T-helper 17 cell (primary cell): ENCODE results near the gene CXCL5. TPM values are rescaled to one million over a fixed set of nuclear protein-coding genes. Genes with fewer than 3 reads are reported as not detected.

Experiments
- ATAC-seq: fragments of 150-1000 bp; cut with Tn5 transposase; 2 replicates; pipeline ENCODE4 v1.10.0; 2021; ENCODE audit warnings: mild to moderate bottlenecking, moderate library complexity
- DNase-seq, 3 donors: peaks; one replicate each; pipeline versions ENCODE4 v3.0.0 to v3.0.0-alpha.2; 2020 to 2021
- H3K9me3 ChIP-seq: one replicate; pipeline ENCODE4 v1.7.0; 2013; ENCODE audit warnings: low read length, mild to moderate bottlenecking; ENCODE audit not compliant: control insufficient read depth, poor library complexity, severe bottlenecking
- H3K27ac Mint-ChIP-seq: one replicate; pipeline ENCODE4 v1.8.0; 2022; ENCODE audit warnings: mild to moderate bottlenecking, moderate library complexity, mixed read lengths
- H3K27me3 Mint-ChIP-seq: one replicate; pipeline ENCODE4 v1.8.0; 2022; ENCODE audit warnings: mixed read lengths
- H3K36me3 Mint-ChIP-seq: one replicate; pipeline ENCODE4 v1.8.0; 2022; ENCODE audit warnings: low read depth, mixed read lengths
- H3K4me1 Mint-ChIP-seq: one replicate; pipeline ENCODE4 v1.8.0; 2022; ENCODE audit warnings: mild to moderate bottlenecking, mixed read lengths
- H3K4me3 Mint-ChIP-seq: one replicate; pipeline ENCODE4 v1.8.0; 2022; ENCODE audit warnings: mild to moderate bottlenecking, moderate library complexity, mixed read lengths
- total RNA-seq, 4 donors: library from RNA in 2 of 4; stranded (reverse) in 2 of 4; gene quantifications; one replicate each; pipeline ENCODE4 v1.2.3 and lab custom pipeline; 2022 to 2026

CXCL5 gene
- total RNA-seq, 2 donors from 2014 or later, result 0.25 to 18.5 TPM

DNA sequence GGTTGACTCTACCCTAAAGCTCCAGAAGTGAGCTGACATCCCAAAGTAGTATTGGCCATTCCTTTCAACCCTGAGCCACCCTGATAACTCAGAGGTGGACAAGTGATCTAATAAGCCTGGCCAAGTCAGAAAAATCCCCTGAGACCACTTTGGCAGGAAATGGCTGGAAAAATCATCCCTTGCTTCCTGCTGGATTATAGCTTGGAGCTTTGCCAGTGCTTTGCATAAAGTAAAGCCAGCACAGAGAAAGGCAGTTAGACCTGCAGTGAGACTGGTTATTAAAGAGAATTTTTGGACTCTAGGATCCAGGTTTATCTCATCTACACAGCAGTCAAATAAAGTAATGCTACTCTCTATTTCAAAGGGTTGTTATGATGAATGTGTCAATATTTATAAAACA lies 33.6 kb upstream of the CXCL5 start:
- DNase-seq (no peak), ATAC-seq (no peak)
- Mint-ChIP-seq H3K27ac (no peak overlapping the region), H3K4me1 (no peaks in the 10 kb centered on the region), H3K36me3 (no peaks in the 10 kb centered on the region), H3K27me3 (peaks cover 14% of the 10 kb centered on the region), H3K4me3 (no peak overlapping the region)
- no peaks in the 10 kb centered on the region for H3K9me3 ChIP-seq

DNA sequence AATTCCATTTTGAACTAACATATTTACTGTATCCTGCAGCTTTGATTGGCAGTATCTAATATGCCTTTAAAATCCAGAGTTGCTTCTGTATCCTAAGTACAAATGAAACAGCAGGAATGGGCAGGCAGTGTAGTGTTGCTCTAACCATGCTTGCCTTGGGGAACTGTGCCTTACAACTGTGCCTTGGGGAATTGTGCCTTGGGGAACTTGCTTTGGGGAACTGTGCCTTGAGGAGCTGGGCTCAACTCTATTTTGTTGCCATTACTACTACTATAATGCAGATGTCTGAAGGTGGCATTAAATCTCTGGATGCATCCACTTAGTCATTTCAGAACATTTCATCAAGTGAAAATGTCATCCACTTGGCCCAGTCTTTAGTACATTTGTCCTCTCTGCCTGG lies 33.1 kb upstream of the CXCL5 start:
- no peak overlapping the region for H3K27ac Mint-ChIP-seq
- H3K4me3 Mint-ChIP-seq, result no peak overlapping the region
- ATAC-seq (no peak), DNase-seq (no peak)
- H3K4me1 Mint-ChIP-seq, result no peaks in the 10 kb centered on the region
- H3K36me3 Mint-ChIP-seq, result no peaks in the 10 kb centered on the region
- no peaks in the 10 kb centered on the region for H3K9me3 ChIP-seq
- H3K27me3 Mint-ChIP-seq, result peaks cover 12% of the 10 kb centered on the region

DNA sequence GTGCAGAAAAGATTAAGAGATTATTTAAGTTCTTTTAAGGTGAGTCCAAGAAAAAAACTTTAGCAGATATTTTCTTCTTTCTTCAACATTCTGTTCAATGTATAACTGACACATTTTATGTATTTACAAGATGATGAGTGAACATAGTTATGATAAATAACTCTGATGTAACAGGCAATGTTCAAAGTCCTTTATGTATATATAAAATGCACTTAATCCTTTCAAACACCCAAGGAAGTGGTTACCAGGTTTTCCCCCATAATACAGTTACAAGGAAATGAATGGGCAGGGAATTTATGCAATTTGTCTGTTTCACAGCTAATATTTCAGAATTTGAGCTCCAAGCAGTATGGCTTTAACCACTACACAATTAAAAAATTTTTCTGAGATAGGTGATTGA lies 31.8 kb upstream of the CXCL5 start:
- peaks cover 2% of the 10 kb centered on the region for H3K27me3 Mint-ChIP-seq
- no peaks in the 10 kb centered on the region for H3K9me3 ChIP-seq
- H3K4me3 Mint-ChIP-seq, result no peak overlapping the region
- DNase-seq (no peak), ATAC-seq (no peak)
- H3K4me1 Mint-ChIP-seq, result no peaks in the 10 kb centered on the region
- no peaks in the 10 kb centered on the region for H3K36me3 Mint-ChIP-seq
- H3K27ac Mint-ChIP-seq, result no peak overlapping the region

DNA sequence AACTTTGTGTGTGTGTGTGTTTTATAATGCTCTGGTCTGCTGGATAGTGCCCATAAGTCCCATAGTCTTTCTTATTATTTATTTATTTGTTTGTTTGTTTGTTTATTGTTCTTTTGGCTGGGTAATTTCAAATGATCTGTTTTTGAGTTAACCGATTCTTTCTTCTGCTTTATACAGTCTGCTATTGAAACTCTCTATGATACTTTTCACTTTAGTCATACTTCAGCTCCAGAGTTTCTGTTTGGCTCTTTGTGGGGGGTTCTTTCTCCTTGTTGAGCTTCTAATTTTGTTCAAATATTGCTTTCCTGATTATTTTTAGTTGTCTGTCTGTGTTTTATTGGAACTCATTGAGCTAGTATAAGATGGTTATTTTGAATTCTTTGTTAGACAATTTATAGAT lies 30.0 kb upstream of the CXCL5 start:
- DNase-seq (no peak), ATAC-seq (no peak)
- Mint-ChIP-seq H3K4me1 (no peaks in the 10 kb centered on the region), H3K4me3 (no peak overlapping the region), H3K27me3 (peaks cover 6% of the 10 kb centered on the region), H3K27ac (no peak overlapping the region), H3K36me3 (no peaks in the 10 kb centered on the region)
- no peaks in the 10 kb centered on the region for H3K9me3 ChIP-seq

DNA sequence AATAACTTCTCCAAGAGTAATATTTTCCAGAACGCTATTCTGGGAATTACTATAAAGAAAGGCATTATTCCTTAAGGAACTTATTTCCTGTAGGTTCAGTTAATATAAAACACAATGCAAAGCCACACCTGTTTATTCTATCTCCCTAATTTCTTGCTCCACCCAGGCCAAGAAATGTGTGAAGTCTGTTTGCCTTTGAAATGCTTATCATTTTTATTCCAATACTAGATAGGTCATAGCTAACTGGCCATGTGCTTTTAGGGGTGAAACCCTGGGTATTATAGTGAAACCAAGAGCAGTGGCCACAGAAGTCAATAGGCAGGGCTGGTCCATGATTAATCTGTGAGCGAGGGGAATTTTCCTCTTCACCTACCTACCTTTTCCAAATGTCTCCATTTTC lies 25.2 kb upstream of the CXCL5 start:
- no peaks in the 10 kb centered on the region for H3K4me1 Mint-ChIP-seq
- DNase-seq (no peak), ATAC-seq (no peak)
- no peaks in the 10 kb centered on the region for H3K36me3 Mint-ChIP-seq
- no peak overlapping the region for H3K4me3 Mint-ChIP-seq
- H3K27ac Mint-ChIP-seq, result no peak overlapping the region
- H3K27me3 Mint-ChIP-seq, result peaks cover 9% of the 10 kb centered on the region
- H3K9me3 ChIP-seq, result no peaks in the 10 kb centered on the region

DNA sequence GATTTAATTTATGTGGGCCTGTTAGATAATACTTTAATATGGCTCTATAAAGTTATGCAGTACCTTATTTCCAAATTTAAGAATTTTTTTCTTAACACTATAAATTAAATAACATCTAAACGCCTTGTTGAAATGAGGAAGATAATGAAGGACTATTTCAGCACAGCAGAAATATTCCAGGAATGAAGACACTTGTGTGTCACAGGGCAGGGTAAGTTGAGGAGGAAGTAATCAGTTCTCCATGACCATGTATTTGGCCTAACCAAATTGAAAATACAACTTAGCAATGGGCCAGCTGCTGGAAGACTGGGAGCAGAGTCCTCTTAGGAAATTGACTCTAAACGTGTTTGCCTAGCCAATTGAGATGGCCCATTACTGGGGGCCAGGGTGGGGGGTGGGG lies 23.1 kb upstream of the CXCL5 start:
- H3K9me3 ChIP-seq, result no peaks in the 10 kb centered on the region
- Mint-ChIP-seq H3K27ac (no peak overlapping the region), H3K4me3 (no peak overlapping the region), H3K4me1 (no peaks in the 10 kb centered on the region), H3K36me3 (no peaks in the 10 kb centered on the region), H3K27me3 (peaks cover 9% of the 10 kb centered on the region)
- no peak for DNase-seq
- ATAC-seq, result no peak

DNA sequence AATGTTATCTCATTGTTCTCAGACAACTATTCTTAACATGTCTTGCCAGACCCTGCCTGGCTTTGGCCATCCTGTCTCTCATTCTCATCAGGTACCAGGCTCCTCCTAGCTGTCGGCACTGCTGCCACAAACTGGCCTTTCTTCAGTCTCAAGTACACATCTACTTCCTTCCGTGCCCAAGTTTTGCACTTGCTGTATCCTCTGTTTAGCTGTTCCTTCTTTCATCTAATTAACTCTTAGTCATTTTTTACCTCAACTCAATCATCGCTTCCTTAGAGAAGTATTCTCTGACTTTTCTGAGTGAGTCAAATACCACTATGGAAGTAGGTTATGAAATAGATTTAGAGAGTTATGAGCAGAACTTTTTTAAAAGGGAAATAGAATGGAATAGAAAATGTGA lies 20.3 kb upstream of the CXCL5 start:
- H3K9me3 ChIP-seq, result no peaks in the 10 kb centered on the region
- peak overlapping the region; percentile 10 for H3K4me3 Mint-ChIP-seq
- DNase-seq (no peak), ATAC-seq (no peak)
- H3K36me3 Mint-ChIP-seq, result no peaks in the 10 kb centered on the region
- H3K27me3 Mint-ChIP-seq, result peaks cover 6% of the 10 kb centered on the region
- H3K27ac Mint-ChIP-seq, result no peak overlapping the region
- no peaks in the 10 kb centered on the region for H3K4me1 Mint-ChIP-seq

DNA sequence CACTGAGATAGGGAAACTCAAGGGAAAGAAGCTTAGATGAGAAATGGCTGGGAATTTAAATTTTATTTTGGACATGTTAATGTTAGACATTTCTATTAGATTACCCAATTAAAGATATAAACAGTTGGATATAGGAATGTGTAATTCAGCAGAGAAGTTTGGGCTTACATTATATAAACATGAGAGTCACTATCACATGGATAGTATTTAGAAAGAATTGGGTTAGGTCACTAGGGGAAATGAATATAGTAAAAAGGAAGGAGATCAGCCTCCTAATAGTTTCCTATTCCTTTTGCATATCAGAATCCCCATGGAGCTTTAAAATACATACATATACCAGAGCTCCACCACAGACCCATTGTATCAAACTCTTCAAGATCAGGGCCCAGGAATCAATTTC lies 19.6 kb upstream of the CXCL5 start:
- H3K4me3 Mint-ChIP-seq, result no peak overlapping the region
- H3K36me3 Mint-ChIP-seq, result no peaks in the 10 kb centered on the region
- H3K27ac Mint-ChIP-seq, result no peak overlapping the region
- no peaks in the 10 kb centered on the region for H3K9me3 ChIP-seq
- DNase-seq (no peak), ATAC-seq (no peak)
- no peaks in the 10 kb centered on the region for H3K27me3 Mint-ChIP-seq
- no peaks in the 10 kb centered on the region for H3K4me1 Mint-ChIP-seq

DNA sequence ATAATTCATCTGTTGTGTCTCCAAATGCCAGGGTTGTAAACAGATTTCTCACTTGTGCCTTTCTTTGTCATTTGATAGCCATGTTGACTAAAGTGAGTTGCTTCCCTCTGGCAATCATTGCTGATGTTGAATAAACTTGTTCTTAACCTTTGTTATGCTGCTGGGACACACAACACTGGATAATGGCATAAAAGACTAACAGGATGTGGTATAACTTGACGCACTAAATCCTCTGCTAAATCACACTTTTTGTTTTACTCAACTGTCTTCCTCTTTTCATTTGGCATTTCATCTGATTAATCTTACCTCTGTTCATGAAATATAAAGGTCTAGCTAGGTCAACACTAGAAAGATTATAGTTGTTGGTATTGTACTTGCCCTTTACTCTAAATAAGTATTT lies 17.6 kb upstream of the CXCL5 start:
- H3K36me3 Mint-ChIP-seq, result no peaks in the 10 kb centered on the region
- H3K4me3 Mint-ChIP-seq, result no peak overlapping the region
- DNase-seq, result no peak
- no peaks in the 10 kb centered on the region for H3K4me1 Mint-ChIP-seq
- no peaks in the 10 kb centered on the region for H3K27me3 Mint-ChIP-seq
- H3K9me3 ChIP-seq, result no peaks in the 10 kb centered on the region
- H3K27ac Mint-ChIP-seq, result no peak overlapping the region
- no peak for ATAC-seq

DNA sequence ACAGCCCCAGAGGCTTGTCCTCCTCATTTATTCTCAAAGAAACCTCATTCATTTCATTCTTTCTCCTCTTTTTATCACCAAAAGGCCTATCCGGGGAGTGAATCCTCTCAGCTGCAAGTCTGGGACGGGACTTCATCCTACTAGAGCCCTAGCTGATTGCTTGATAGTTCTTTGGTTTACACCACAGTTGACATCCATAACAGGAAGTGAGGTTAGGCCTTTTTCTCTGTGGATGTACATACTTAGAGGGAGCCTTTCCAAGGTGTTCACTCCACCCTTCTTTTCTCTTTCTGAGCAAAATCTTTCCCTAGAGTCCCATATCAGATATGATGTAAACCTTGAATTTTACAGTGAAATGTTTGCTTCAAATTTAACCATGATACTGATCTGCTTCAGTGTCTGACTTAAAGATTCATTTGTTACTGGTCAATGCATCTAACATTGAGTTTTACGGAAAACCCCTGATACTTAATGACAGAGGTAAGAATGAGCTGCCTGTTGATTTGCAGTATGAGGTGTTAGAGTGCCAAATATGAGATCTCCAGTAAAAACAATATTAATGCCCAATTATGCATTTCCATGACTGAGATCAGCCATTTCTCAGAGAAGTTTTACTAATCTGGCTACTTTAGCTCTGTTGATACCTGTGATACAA lies 16.8 kb upstream of the CXCL5 start:
- Mint-ChIP-seq H3K27me3 (peaks cover 4% of the 10 kb centered on the region), H3K36me3 (no peaks in the 10 kb centered on the region), H3K27ac (no peak overlapping the region), H3K4me1 (no peaks in the 10 kb centered on the region), H3K4me3 (no peak overlapping the region)
- no peaks in the 10 kb centered on the region for H3K9me3 ChIP-seq
- no peak for DNase-seq
- ATAC-seq, result no peak

DNA sequence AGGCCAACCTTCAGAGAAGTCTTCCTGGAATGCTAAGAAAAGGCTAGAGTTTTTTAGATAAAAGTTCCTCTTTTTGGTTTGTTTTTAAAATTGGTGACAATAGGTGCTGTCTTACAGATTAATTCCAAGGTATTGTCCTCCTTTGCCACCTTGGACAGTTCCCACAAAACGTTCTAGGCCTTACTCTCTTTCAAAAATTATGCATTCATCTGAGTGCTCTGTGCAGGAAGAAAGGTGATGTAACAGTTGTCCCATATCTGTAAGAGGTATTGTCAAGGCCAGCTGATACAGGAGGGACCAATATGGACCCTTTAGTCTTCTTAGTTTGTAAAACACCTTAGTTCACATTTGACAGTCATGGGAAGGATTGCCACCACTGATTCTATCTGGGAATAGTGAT lies 15.9 kb upstream of the CXCL5 start:
- H3K9me3 ChIP-seq, result no peaks in the 10 kb centered on the region
- Mint-ChIP-seq H3K27ac (no peak overlapping the region), H3K27me3 (peaks cover 4% of the 10 kb centered on the region), H3K4me3 (no peak overlapping the region), H3K4me1 (no peaks in the 10 kb centered on the region), H3K36me3 (no peaks in the 10 kb centered on the region)
- no peak for DNase-seq
- no peak for ATAC-seq

DNA sequence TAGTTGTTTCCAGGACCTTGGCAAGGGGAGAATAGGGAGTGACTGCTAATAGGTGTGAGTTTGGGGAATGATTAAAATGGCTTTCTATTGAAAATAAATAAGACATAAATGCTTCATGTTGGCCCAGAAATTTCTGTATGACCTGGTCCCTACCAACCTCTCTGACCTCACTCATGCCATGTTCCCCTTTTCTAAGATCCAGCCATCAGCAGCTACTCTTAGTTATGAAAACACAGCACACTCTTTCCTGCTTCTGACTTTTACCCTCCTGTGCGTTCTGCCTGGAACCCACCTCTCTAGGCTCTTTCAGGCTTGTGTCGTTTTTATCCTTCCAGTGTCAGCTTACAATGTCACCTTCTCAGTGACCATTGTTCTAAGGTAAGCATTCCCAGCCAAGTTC lies 14.8 kb upstream of the CXCL5 start:
- Mint-ChIP-seq H3K4me3 (no peak overlapping the region), H3K36me3 (no peaks in the 10 kb centered on the region), H3K27me3 (peaks cover 4% of the 10 kb centered on the region), H3K4me1 (no peaks in the 10 kb centered on the region), H3K27ac (no peak overlapping the region)
- ATAC-seq (no peak), DNase-seq (no peak)
- no peaks in the 10 kb centered on the region for H3K9me3 ChIP-seq

DNA sequence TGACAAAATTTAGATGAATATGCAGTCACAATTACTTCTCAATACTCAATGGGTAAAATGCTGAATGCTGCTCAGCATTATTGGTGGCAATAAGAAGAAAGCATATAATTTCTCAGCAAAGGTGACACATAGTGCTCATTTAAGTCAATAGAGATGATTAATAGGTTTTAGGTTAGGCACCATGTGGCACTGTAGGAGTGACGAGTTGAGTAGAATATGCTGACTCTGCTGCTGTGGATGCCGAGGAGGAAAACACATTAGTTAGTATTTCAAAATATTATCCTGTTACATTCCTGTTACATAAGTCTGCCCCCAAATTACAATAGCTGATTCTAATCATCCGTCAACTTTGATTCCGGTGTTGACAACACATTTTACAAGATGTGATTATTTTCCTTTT lies 13.7 kb upstream of the CXCL5 start:
- H3K27ac Mint-ChIP-seq, result no peak overlapping the region

DNA sequence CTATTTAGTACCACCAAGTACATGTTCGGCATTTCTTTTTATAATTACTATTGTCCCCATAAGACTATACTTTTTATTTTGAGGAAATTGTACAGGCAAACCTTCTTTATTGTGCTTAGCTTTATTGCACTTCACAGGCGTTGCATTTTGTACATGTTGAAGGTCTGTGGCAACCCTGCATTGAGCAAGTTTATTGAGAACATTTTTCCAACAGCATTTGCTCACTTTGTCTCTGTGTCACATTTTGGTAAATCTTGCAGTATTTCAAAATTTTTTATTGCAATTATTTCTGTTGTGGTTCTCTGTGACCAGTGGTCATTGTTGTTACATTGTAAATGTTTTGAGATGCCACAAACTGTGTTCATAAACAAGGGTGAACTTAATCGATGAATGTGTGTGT lies 10.8 kb upstream of the CXCL5 start:
- Mint-ChIP-seq H3K27ac (no peak overlapping the region), H3K4me3 (no peak overlapping the region), H3K36me3 (no peaks in the 10 kb centered on the region), H3K4me1 (no peaks in the 10 kb centered on the region), H3K27me3 (peaks cover 4% of the 10 kb centered on the region)
- ATAC-seq (no peak), DNase-seq (no peak)
- no peaks in the 10 kb centered on the region for H3K9me3 ChIP-seq

More for the DNA sequence above, 13.7 kb upstream of the CXCL5 start:
- Mint-ChIP-seq H3K27me3 (peaks cover 4% of the 10 kb centered on the region), H3K4me3 (no peak overlapping the region), H3K36me3 (no peaks in the 10 kb centered on the region), H3K4me1 (no peaks in the 10 kb centered on the region)
- ATAC-seq, result no peak
- H3K9me3 ChIP-seq, result no peaks in the 10 kb centered on the region
- no peak for DNase-seq
